ENCODE results near the gene TAF11L11.
"Not testable (repeated sequence)": the region's sequence is repeated elsewhere in the genome, so short reads cannot be mapped to it uniquely, and the experiment has no call there.

Gene TAF11L11

DNA sequence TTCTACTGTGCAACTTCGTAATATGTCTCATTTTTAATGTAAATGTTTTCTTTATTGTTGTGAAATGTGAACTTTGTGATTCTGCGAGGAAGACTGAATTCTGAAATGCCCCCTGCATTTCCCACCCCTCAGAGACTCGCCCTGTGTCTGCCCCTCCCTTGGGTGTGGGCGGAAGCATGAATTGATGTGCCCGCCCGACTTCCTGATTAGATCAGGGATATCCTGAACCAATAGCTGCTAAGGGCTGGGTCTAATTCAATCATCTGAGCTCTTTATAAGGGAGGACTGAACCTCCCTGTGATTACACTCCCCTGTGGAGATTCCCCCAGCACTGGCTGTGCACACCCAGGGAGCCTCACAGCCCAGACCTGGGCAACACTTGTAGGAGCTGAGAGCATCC, at the start of gene TAF11L11:
TAF11L11 (plus strand) TSS at position 304 of the 400 bp plus-strand sequence.
- in situ Hi-C loops (cut with MboI; ENCODE audit: low sequenced_read_pairs): not testable (repeated sequence)

DNA sequence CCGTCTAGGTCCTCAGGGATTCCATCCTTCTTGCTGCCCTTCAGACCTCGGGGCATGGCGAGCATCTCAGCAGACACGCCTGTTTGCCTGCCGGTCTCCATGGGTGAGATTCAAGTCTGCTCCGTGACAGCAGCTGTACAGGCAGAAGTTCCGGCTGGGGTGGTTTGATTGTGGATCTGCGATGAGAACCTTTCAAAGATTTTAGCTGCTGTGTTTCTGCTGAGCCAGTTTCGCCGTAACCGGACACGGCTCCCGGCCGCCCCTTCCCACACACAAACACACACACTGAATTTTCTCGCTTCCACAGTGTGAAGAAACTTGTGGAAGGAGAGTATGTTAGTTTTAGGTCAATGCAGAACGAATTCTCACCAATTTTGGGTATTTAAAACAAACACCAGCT, 18.3 kb upstream of the TAF11L11 start, which contains the start of gene TAF11L7:
TAF11L7 (minus strand) TSS at position 101 of the 400 bp plus-strand sequence.
- in situ Hi-C loops (cut with MboI; ENCODE audit: low sequenced_read_pairs): not testable (repeated sequence)

DNA sequence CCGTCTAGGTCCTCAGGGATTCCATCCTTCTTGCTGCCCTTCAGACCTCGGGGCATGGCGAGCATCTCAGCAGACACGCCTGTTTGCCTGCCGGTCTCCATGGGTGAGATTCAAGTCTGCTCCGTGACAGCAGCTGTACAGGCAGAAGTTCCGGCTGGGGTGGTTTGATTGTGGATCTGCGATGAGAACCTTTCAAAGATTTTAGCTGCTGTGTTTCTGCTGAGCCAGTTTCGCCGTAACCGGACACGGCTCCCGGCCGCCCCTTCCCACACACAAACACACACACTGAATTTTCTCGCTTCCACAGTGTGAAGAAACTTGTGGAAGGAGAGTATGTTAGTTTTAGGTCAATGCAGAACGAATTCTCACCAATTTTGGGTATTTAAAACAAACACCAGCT, 13.1 kb upstream of the TAF11L11 start, which contains the start of gene TAF11L8:
TAF11L8 (minus strand) TSS at position 101 of the 400 bp plus-strand sequence.
- in situ Hi-C loops (cut with MboI; ENCODE audit: low sequenced_read_pairs): not testable (repeated sequence)

DNA sequence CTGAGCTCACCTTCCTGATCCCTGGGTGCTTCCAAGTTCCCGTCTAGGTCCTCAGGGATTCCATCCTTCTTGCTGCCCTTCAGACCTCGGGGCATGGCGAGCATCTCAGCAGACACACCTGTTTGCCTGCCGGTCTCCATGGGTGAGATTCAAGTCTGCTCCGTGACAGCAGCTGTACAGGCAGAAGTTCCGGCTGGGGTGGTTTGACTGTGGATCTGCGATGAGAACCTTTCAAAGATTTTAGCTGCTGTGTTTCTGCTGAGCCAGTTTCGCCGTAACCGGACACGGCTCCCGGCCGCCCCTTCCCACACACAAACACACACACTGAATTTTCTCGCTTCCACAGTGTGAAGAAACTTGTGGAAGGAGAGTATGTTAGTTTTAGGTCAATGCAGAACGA, 9.7 kb upstream of the TAF11L11 start, which contains the start of gene TAF11L9:
TAF11L9 (minus strand) TSS at position 140 of the 400 bp plus-strand sequence.
- in situ Hi-C loops (cut with MboI; ENCODE audit: low sequenced_read_pairs): not testable (repeated sequence)

DNA sequence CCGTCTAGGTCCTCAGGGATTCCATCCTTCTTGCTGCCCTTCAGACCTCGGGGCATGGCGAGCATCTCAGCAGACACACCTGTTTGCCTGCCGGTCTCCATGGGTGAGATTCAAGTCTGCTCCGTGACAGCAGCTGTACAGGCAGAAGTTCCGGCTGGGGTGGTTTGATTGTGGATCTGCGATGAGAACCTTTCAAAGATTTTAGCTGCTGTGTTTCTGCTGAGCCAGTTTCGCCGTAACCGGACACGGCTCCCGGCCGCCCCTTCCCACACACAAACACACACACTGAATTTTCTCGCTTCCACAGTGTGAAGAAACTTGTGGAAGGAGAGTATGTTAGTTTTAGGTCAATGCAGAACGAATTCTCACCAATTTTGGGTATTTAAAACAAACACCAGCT, 6.3 kb upstream of the TAF11L11 start, which contains the start of gene TAF11L10:
TAF11L10 (minus strand) TSS at position 101 of the 400 bp plus-strand sequence.
- in situ Hi-C loops (cut with MboI; ENCODE audit: low sequenced_read_pairs): not testable (repeated sequence)

DNA sequence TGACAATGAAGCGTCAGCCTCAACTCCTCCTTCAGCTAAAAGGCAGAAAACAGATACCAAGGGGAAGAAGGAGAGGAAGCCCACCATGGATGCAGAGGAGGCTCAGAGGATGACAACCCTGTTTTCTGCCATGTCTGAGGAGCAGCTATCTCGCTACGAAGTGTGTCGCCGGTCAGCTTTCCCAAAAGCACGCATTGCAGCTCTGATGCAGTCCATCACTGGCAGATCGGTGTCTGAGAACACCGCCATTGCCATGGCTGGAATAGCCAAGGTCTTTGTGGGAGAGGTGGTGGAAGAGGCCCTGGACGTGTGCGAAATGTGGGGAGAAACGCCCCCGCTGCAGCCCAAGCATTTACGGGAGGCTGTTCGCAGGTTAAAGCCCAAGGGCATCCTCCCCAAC, 968 bp downstream of the TAF11L11 start:
- in situ Hi-C loops (cut with MboI; ENCODE audit: low sequenced_read_pairs): no loop called here

DNA sequence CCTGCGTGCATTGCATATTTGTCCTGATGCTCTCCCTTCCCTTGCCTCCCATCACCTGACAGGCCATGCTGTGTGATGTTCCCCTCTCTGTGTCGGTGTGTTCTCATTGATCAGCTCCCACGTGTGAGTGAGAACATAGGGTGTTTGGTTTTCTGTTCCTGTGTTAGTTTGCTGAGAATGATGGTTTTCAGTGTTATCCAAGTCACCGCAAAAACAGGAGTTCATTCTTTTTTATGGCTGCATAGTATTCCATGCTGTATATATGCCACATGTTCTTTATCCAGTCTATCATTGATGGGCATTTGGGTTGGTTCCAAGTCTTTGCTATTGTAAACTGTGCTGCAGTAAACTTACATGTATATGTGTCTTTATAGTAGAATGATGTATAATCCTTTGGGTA, 3.5 kb downstream of the TAF11L11 start:
- in situ Hi-C loops (cut with MboI; ENCODE audit: low sequenced_read_pairs): not testable (repeated sequence)

DNA sequence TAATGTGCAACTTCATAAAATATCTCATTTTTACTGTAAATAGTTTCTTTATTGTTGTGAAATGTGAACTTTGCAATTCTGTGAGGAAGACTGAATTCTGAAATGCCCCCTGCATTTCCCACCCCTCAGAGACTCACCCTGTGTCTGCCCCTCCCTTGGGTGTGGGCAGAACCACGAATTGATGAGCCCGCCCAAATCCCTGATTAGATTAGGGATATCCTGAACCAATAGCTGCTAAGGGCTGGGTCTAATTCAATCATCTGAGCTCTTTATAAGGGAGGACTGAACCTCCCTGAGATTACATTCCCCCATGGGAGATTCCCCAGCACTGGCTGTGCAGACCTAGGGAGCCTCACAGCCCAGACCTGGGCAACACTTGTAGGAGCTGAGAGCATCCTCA, 6.1 kb downstream of the TAF11L11 start, which contains the start of gene TAF11L12:
TAF11L12 (plus strand) TSS at position 301 of the 400 bp plus-strand sequence.
- in situ Hi-C loops (cut with MboI; ENCODE audit: low sequenced_read_pairs): not testable (repeated sequence)

DNA sequence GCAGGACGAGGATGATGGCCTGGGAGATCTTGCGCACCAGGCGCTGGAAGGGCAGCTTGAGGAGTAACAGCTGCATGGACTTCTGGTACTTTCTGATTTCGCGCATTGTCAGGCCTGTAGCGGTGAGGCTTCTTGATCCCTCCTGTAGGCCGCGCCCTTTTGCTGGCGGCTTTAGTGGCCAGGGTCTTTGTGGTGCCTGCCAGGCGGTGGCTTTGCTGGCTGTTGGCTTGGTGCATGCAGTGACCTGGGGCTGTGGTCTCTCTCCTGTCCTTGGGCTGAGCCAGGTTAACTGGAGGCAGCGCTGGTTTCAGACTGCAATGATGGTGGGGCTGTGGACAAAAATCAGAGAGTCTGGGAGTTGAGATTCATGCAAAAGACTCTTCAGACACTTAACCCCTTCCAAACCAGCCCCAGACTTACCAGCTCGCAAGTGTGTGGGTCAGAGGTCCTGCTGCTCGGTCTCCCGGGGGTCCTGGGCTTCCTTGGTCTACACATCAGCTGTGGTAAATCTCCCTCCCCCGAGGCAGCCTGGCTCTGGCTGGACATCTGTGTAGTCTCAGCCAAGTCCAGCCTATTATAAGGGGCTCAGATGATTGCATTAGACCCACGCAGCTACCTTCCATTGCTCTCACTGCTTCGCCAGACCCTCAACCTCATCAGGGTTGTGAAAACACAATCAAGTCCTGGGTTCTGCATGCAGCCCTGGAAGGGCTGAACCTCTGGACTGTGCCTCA, 11.1 kb downstream of the TAF11L11 start:
- in situ Hi-C loops (cut with MboI; ENCODE audit: low sequenced_read_pairs): no loop called here

DNA sequence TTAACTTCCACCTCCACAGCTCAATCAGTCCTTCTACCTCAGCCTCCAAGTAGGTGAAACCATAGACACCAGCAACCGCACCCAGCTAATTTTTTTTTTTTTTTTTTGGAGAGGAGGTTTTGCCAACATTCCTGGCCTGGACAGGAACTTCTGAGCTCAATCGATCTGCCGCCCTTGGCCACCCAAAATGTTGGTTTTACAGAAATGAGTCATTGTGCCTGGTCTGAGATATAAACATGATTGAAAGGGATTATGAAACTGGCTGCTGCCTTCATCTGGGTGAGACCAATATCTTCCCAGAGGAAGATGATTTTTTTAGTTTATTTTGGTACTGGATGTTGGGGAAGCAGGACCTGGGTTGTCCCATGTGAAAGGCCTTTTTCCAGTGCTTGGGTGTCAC, 15.4 kb downstream of the TAF11L11 start:
- in situ Hi-C loops (cut with MboI; ENCODE audit: low sequenced_read_pairs): no loop called here

DNA sequence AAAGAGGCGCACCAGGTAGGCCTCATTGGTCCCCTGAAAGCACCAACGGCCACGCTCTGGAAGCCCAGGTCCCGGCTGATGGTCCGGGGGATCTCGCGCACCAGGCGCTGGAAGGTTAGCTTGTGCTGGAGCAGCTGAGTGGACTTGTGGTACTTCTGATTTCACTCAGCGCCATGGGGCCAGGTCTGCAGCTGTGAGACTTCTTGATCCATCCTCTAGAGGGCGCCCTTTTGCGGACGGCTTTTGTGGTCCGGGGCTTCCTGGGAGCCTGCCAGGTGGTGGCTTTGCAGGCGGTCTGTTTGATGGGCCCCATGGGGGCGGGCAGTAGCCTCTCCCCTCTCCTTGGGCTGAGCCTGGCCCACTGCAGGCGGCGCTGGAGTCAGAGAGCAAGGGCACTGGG, 16.6 kb downstream of the TAF11L11 start:
- in situ Hi-C loops (cut with MboI; ENCODE audit: low sequenced_read_pairs): no loop called here

DNA sequence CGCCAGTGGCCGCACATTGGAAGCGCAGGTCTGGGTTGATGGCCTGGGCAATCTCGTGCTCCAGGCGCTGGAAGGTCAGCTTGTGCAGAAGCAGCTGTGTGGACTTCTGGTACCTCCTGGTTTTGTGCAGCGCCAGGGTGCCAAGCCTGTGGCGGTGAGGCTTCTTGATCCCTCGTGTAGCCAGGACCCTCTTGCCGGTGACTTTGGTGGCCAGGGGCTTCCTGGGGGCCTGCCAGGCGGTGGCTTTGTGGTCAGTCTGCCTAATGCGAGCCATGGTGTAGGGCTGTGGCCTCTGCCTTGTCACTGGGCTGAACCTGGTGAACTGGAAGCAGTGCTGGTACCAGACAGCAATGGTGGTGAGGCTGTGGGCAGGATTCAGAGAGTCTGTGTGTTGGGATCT, 21.7 kb downstream of the TAF11L11 start:
- in situ Hi-C loops (cut with MboI; ENCODE audit: low sequenced_read_pairs): no loop called here

DNA sequence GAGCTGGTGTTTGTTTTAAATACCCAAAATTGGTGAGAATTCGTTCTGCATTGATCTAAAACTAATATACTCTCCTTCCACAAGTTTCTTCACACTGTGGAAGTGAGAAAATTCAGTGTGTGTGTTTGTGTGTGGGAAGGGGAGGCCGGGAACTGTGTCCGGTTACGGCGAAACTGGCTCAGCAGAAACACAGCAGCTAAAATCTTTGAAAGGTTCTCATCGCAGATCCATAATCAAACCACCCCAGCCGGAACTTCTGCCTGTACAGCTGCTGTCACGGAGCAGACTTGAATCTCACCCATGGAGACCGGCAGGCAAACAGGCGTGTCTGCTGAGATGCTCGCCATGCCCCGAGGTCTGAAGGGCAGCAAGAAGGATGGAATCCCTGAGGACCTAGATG, 27.8 kb downstream of the TAF11L11 start, which contains the start of gene TAF11L13:
TAF11L13 (plus strand) TSS at position 301 of the 400 bp plus-strand sequence.
- in situ Hi-C loops (cut with MboI; ENCODE audit: low sequenced_read_pairs): not testable (repeated sequence)

DNA sequence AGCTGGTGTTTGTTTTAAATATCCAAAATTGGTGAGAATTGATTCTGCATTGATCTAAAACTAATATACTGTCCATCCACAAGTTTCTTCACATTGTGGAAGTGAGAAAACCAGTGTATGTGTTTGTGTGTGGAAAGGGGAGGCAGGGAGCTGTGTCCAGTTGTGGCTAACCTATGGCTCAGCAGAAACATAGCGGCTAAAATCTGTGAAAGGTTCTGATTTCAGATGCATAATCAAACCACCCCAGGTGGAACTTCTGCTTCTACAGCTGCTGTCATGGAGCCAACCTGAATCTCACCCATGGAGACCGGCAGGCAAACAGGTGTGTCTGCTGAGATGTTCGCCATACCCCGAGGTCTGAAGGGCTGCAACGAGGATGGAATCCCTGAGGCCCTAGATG, 30.2 kb downstream of the TAF11L11 start, which contains the start of gene TAF11L14:
TAF11L14 (plus strand) TSS at position 301 of the 400 bp plus-strand sequence.
- in situ Hi-C loops (cut with MboI; ENCODE audit: low sequenced_read_pairs): no loop called here

DNA sequence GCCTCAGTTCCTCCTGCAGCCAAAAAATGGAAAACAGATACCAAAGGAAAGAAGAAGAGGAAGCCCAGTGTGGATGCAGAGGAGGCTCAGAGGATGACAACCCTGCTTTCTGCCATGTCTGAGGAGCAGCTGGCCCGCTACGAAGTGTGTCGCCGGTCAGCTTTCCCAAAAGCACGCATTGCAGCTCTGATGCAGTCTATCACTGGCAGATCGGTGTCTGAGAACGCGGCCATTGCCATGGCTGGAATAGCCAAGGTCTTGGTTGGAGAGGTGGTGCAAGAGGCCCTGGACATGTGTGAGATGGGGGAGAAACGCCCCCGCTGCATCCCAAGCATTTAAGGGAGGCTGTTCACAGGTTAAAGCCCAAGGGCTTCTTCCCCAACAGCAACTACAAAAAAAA, 45.2 kb downstream of the TAF11L11 start:
- in situ Hi-C loops (cut with MboI; ENCODE audit: low sequenced_read_pairs): not testable (repeated sequence)

DNA sequence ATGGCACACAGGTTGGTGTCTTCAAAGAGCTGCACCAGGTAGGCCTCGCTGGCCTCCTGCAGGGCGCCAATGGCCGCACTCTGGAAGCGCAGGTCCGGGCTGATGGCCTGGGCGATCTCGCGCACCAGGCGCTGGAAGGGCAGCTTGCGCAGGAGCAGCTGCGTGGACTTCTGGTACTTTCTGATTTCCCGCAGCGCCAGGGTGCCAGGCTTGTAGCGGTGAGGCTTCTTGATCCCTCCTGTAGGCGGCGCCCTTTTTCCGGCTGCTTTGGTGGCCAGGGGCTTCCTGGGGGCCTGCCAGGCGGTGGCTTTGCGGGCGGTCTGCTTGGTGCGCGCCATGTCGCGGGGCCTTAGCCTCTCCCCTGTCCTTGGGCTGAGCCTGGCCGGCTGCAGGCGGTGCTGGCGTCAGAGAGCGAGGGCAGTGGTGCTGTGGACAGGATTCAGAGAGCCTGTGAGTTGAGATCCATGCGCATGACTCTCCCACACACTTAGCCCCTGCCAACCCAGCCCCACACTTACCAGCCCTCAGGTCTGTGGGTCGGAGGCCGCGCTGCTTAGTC, 51.3 kb downstream of the TAF11L11 start:
- in situ Hi-C loops (cut with MboI; ENCODE audit: low sequenced_read_pairs): not testable (repeated sequence)

Measured in HL-60/S4 treated with retinoic acid at 250 ng/mL for 4 days and 3 days (cell line).